Measurements from ENCODE around the gene DPY19L2.
"Not testable (repeated sequence)": the region's sequence is repeated elsewhere in the genome, so short reads cannot be mapped to it uniquely, and the experiment has no call there.

Gene DPY19L2

GRCh38 chr12:63654481-63654880, 13.8 kb downstream of the DPY19L2 start:
- H3K4me3 ChIP-seq (ENCODE audit: low read length); H3K36me3 ChIP-seq (ENCODE audit: control insufficient read depth, insufficient read depth, low read length); H3K9ac ChIP-seq (ENCODE audit: low read length); H3K27me3 ChIP-seq (ENCODE audit: control insufficient read depth, insufficient read depth, low read length); H3K9me3 ChIP-seq (ENCODE audit: control insufficient read depth, low read length); H3K4me1 ChIP-seq (ENCODE audit: control insufficient read depth, insufficient read depth, low read length): not testable (repeated sequence)

- H3K9me3 ChIP-seq (ENCODE audit: control insufficient read depth, low read length); H3K4me1 ChIP-seq (ENCODE audit: control insufficient read depth, insufficient read depth, low read length); H3K27me3 ChIP-seq (ENCODE audit: control insufficient read depth, insufficient read depth, low read length); H3K36me3 ChIP-seq (ENCODE audit: control insufficient read depth, insufficient read depth, low read length); H3K9ac ChIP-seq (ENCODE audit: low read length); H3K4me3 ChIP-seq (ENCODE audit: low read length): not testable (repeated sequence)
Measured at GRCh38 chr12:63649517-63649916, 18.8 kb downstream of the DPY19L2 start.

- not testable (repeated sequence) for H3K4me3 ChIP-seq (ENCODE audit: low read length); H3K36me3 ChIP-seq (ENCODE audit: control insufficient read depth, insufficient read depth, low read length); H3K27me3 ChIP-seq (ENCODE audit: control insufficient read depth, insufficient read depth, low read length); H3K4me1 ChIP-seq (ENCODE audit: control insufficient read depth, insufficient read depth, low read length); H3K9me3 ChIP-seq (ENCODE audit: control insufficient read depth, low read length); H3K9ac ChIP-seq (ENCODE audit: low read length)
Measured at GRCh38 chr12:63643381-63644140, 24.7 kb downstream of the DPY19L2 start.

GRCh38 chr12:63624258-63624657, 44.0 kb downstream of the DPY19L2 start:
- not testable (repeated sequence) for H3K36me3 ChIP-seq (ENCODE audit: control insufficient read depth, insufficient read depth, low read length); H3K27me3 ChIP-seq (ENCODE audit: control insufficient read depth, insufficient read depth, low read length); H3K9ac ChIP-seq (ENCODE audit: low read length); H3K4me3 ChIP-seq (ENCODE audit: low read length); H3K9me3 ChIP-seq (ENCODE audit: control insufficient read depth, low read length); H3K4me1 ChIP-seq (ENCODE audit: control insufficient read depth, insufficient read depth, low read length)

- not testable (repeated sequence) for H3K9ac ChIP-seq (ENCODE audit: low read length)
Measured at GRCh38 chr12:63615544-63615943, 52.7 kb downstream of the DPY19L2 start.

GRCh38 chr12:63611285-63611684, 57.0 kb downstream of the DPY19L2 start:
- H3K36me3 ChIP-seq (ENCODE audit: control insufficient read depth, insufficient read depth, low read length); H3K4me3 ChIP-seq (ENCODE audit: low read length); H3K9ac ChIP-seq (ENCODE audit: low read length); H3K9me3 ChIP-seq (ENCODE audit: control insufficient read depth, low read length); H3K27me3 ChIP-seq (ENCODE audit: control insufficient read depth, insufficient read depth, low read length); H3K4me1 ChIP-seq (ENCODE audit: control insufficient read depth, insufficient read depth, low read length): not testable (repeated sequence)

More at GRCh38 chr12:63615544-63615943, 52.7 kb downstream of the DPY19L2 start:
- H3K27me3 ChIP-seq (ENCODE audit: control insufficient read depth, insufficient read depth, low read length); H3K9me3 ChIP-seq (ENCODE audit: control insufficient read depth, low read length); H3K4me3 ChIP-seq (ENCODE audit: low read length); H3K4me1 ChIP-seq (ENCODE audit: control insufficient read depth, insufficient read depth, low read length); H3K36me3 ChIP-seq (ENCODE audit: control insufficient read depth, insufficient read depth, low read length): not testable (repeated sequence)

GRCh38 chr12:63609281-63609680, 59.0 kb downstream of the DPY19L2 start:
- not testable (repeated sequence) for H3K4me1 ChIP-seq (ENCODE audit: control insufficient read depth, insufficient read depth, low read length); H3K36me3 ChIP-seq (ENCODE audit: control insufficient read depth, insufficient read depth, low read length); H3K9me3 ChIP-seq (ENCODE audit: control insufficient read depth, low read length); H3K9ac ChIP-seq (ENCODE audit: low read length); H3K27me3 ChIP-seq (ENCODE audit: control insufficient read depth, insufficient read depth, low read length); H3K4me3 ChIP-seq (ENCODE audit: low read length)

- not testable (repeated sequence) for H3K27me3 ChIP-seq (ENCODE audit: control insufficient read depth, insufficient read depth, low read length); H3K4me3 ChIP-seq (ENCODE audit: low read length); H3K36me3 ChIP-seq (ENCODE audit: control insufficient read depth, insufficient read depth, low read length); H3K9ac ChIP-seq (ENCODE audit: low read length); H3K4me1 ChIP-seq (ENCODE audit: control insufficient read depth, insufficient read depth, low read length); H3K9me3 ChIP-seq (ENCODE audit: control insufficient read depth, low read length)
Measured at GRCh38 chr12:63604985-63605384, 63.3 kb downstream of the DPY19L2 start.

GRCh38 chr12:63594828-63595227, 73.5 kb downstream of the DPY19L2 start:
- H3K9me3 ChIP-seq (ENCODE audit: control insufficient read depth, low read length); H3K4me3 ChIP-seq (ENCODE audit: low read length); H3K9ac ChIP-seq (ENCODE audit: low read length); H3K27me3 ChIP-seq (ENCODE audit: control insufficient read depth, insufficient read depth, low read length); H3K4me1 ChIP-seq (ENCODE audit: control insufficient read depth, insufficient read depth, low read length); H3K36me3 ChIP-seq (ENCODE audit: control insufficient read depth, insufficient read depth, low read length): not testable (repeated sequence)

- not testable (repeated sequence) for H3K36me3 ChIP-seq (ENCODE audit: control insufficient read depth, insufficient read depth, low read length); H3K4me1 ChIP-seq (ENCODE audit: control insufficient read depth, insufficient read depth, low read length); H3K27me3 ChIP-seq (ENCODE audit: control insufficient read depth, insufficient read depth, low read length); H3K4me3 ChIP-seq (ENCODE audit: low read length); H3K9ac ChIP-seq (ENCODE audit: low read length); H3K9me3 ChIP-seq (ENCODE audit: control insufficient read depth, low read length)
Measured at GRCh38 chr12:63584426-63584825, 83.9 kb downstream of the DPY19L2 start.

- H3K9me3 ChIP-seq (ENCODE audit: control insufficient read depth, low read length); H3K27me3 ChIP-seq (ENCODE audit: control insufficient read depth, insufficient read depth, low read length); H3K9ac ChIP-seq (ENCODE audit: low read length); H3K36me3 ChIP-seq (ENCODE audit: control insufficient read depth, insufficient read depth, low read length); H3K4me1 ChIP-seq (ENCODE audit: control insufficient read depth, insufficient read depth, low read length); H3K4me3 ChIP-seq (ENCODE audit: low read length): not testable (repeated sequence)
Measured at GRCh38 chr12:63583289-63583688, 85.0 kb downstream of the DPY19L2 start.

- not testable (repeated sequence) for H3K4me3 ChIP-seq (ENCODE audit: low read length); H3K9ac ChIP-seq (ENCODE audit: low read length); H3K9me3 ChIP-seq (ENCODE audit: control insufficient read depth, low read length); H3K4me1 ChIP-seq (ENCODE audit: control insufficient read depth, insufficient read depth, low read length); H3K27me3 ChIP-seq (ENCODE audit: control insufficient read depth, insufficient read depth, low read length); H3K36me3 ChIP-seq (ENCODE audit: control insufficient read depth, insufficient read depth, low read length)
Measured at GRCh38 chr12:63577631-63578030, 90.7 kb downstream of the DPY19L2 start.

- not testable (repeated sequence) for H3K4me3 ChIP-seq (ENCODE audit: low read length); H3K9me3 ChIP-seq (ENCODE audit: control insufficient read depth, low read length); H3K36me3 ChIP-seq (ENCODE audit: control insufficient read depth, insufficient read depth, low read length); H3K9ac ChIP-seq (ENCODE audit: low read length); H3K4me1 ChIP-seq (ENCODE audit: control insufficient read depth, insufficient read depth, low read length); H3K27me3 ChIP-seq (ENCODE audit: control insufficient read depth, insufficient read depth, low read length)
Measured at GRCh38 chr12:63572038-63572437, 96.3 kb downstream of the DPY19L2 start.

Data from mucosa of stomach (tissue), 1 donor.